ENCODE data around the gene GDPD5. TPM values are rescaled to one million over a fixed set of nuclear protein-coding genes. Genes with fewer than 3 reads are reported as not detected.

The GDPD5 gene
- total RNA-seq, 4 donors from 2014 or later = 9.6 to 52.9 (median 28.2) TPM

DNA sequence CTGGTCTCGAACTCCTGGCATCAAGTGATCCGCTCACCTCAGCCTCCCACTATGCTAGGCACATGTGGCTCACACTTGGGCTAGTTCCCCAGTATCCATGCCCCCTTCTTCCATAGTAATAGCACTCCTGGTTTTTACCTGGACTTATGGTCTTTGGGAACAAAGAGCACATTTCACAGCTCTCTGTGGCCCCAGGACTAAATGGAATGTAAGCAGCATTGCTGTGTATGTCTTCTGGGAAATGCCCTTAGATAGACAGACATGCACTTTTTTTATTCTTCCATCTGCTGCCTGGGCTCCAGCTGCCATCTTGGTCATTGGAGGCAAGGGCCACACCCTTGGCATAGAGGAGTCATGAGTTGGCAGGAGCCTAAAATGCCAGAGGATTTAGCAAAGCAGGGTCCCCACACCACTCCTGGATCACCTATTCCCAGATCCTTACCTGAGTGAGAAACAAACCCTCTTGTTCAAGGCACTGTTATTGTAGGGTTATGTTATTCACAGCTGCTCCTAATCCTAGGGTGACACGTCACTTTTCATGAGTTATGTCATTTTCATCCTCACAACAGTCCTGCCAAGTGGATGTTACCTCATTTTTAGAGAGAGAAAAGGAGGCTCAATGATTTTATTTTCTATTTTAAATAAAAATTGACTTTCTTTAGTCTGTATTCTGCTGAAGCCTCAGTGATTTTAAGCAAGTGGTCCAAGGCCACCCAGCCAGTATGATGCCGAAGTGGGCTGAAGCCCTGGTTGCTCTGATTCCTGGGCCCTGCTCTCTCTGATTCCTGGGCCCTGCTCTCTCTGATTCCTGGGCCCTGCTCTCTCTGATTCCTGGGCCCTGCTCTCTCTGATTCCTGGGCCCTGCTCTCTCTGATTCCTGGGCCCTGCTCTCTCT lies 15.7 kb upstream of the GDPD5 start:
- DNase-seq = no peak
- intact Hi-C loops (cut with DNase I; ENCODE audit: low total_unique reads) = no loop called here
- Histone ChIP-seq H3K36me3 (no peaks in the 10 kb centered on the region), H3K9me3 (no peaks in the 10 kb centered on the region), H3K4me1 (no peaks in the 10 kb centered on the region), H3K27ac (no peak overlapping the region), H3K27me3 (no peaks in the 10 kb centered on the region), H3K4me3 (no peak overlapping the region)
- TF ChIP-seq, protein P1, sequence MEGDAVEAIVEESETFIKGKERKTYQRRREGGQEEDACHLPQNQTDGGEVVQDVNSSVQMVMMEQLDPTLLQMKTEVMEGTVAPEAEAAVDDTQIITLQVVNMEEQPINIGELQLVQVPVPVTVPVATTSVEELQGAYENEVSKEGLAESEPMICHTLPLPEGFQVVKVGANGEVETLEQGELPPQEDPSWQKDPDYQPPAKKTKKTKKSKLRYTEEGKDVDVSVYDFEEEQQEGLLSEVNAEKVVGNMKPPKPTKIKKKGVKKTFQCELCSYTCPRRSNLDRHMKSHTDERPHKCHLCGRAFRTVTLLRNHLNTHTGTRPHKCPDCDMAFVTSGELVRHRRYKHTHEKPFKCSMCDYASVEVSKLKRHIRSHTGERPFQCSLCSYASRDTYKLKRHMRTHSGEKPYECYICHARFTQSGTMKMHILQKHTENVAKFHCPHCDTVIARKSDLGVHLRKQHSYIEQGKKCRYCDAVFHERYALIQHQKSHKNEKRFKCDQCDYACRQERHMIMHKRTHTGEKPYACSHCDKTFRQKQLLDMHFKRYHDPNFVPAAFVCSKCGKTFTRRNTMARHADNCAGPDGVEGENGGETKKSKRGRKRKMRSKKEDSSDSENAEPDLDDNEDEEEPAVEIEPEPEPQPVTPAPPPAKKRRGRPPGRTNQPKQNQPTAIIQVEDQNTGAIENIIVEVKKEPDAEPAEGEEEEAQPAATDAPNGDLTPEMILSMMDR (IDR thresholded peaks at IDR 0.05) = no peak
- no peak for TF ChIP-seq POLR2A (IDR thresholded peaks at IDR 0.05)

GRCh38 chr11:75539459-75540334 lies 14.0 kb upstream of the GDPD5 start:
- H3K27ac ChIP-seq = no peak overlapping the region
- DNase-seq = no peak
- no peak overlapping the region for H3K4me3 ChIP-seq
- intact Hi-C loops (cut with DNase I; ENCODE audit: low total_unique reads) = loop anchor here (10.0 kb wide), 1 partner anchor 255 kb away; no protein-coding TSS in a partner anchor
- TF ChIP-seq, protein P1 (IDR thresholded peaks at IDR 0.05) = no peak
- no peak for TF ChIP-seq POLR2A (IDR thresholded peaks at IDR 0.05)
- no peaks in the 10 kb centered on the region for H3K27me3 ChIP-seq
- H3K4me1 ChIP-seq = no peaks in the 10 kb centered on the region
- no peaks in the 10 kb centered on the region for H3K36me3 ChIP-seq
- no peaks in the 10 kb centered on the region for H3K9me3 ChIP-seq

DNA sequence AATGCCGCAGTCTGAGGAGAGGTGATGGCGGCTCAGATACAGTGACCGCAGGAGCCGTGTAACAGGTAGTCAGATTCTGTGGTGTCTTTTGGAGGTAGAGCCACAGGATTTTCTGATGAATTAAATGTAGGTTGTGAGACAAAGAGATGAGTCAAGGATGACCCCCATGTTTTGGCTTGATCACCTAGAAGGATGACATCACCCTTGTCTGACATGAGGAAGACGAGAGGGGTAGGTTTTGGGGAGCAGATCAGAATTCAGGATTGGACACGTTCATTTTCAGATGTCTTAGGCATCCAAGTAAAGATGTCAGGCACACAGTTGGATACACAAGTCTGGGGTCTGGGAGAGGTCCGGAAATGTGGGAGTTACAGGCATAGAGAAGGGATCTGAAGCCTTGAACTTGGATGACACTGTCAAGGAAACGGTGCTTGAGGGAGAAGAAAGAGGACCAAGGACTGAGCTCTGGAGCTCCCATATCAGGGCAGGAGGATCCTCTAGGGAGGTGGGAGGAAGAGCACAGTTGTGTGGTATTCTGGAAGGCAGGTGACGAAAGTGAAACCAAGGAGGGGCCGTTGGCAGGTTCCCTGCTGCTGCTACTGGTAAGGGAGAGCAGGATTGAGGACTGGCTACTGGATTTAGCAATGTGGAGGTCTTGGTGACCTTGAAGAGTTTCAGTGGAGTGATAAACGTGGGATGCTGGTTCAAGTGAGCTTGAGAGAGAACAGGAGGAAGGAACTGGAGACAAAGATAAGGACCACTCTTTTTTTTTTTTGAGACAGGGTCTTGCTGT lies 12.6 kb upstream of the GDPD5 start:
- no peak overlapping the region for H3K4me3 ChIP-seq
- intact Hi-C loops (cut with DNase I; ENCODE audit: low total_unique reads) = loop anchor here (10.0 kb wide), 1 partner anchor 254 kb away; no protein-coding TSS in a partner anchor
- H3K27me3 ChIP-seq = no peaks in the 10 kb centered on the region
- H3K27ac ChIP-seq = no peak overlapping the region
- H3K36me3 ChIP-seq = no peaks in the 10 kb centered on the region
- TF ChIP-seq POLR2A (IDR thresholded peaks at IDR 0.05) = no peak
- TF ChIP-seq, protein P1 (IDR thresholded peaks at IDR 0.05) = no peak
- no peak for DNase-seq
- H3K9me3 ChIP-seq = no peaks in the 10 kb centered on the region
- H3K4me1 ChIP-seq = no peaks in the 10 kb centered on the region

DNA sequence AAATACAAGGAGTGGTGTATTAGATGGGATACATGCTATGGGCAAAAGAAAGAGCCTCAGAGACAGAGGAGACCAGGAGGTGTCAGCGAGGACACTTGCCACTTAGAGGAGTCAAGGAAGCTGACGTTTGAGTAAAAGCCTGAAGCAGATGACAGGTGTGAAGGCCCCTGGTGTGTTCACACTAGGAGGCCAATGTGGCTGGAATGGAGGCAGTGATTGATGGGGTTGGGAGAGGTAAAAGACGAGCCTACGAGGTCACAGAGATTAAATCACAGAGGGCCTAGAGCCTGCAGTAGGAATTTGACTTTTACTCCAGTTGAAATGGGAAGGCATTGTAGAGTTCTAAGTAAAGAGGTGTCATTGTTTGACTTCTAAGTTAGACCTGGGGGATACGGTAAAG lies 12.0 kb upstream of the GDPD5 start:
- intact Hi-C loops (cut with DNase I; ENCODE audit: low total_unique reads) = loop anchor here (10.0 kb wide), 1 partner anchor 253 kb away; no protein-coding TSS in a partner anchor
- TF ChIP-seq, protein P1 (IDR thresholded peaks at IDR 0.05) = no peak
- TF ChIP-seq POLR2A (IDR thresholded peaks at IDR 0.05) = no peak
- DNase-seq = no peak
- Histone ChIP-seq H3K27ac (no peak overlapping the region), H3K4me3 (no peak overlapping the region), H3K4me1 (no peaks in the 10 kb centered on the region), H3K9me3 (no peaks in the 10 kb centered on the region), H3K27me3 (no peaks in the 10 kb centered on the region), H3K36me3 (no peaks in the 10 kb centered on the region)

Measured in uterus (tissue), 4 donors.